OCI-LY1 (cell line): Measurements from ENCODE around the gene RPS6KL1.

ENCODE experiments used
- EZH2 ChIP-seq: fragments of 200-600 bp; sonication (generic), shearing (Covaris generic); IDR thresholded peaks from 2 replicates; pipeline ENCODE4 v1.8.0; 2017; ENCODE audit warnings: borderline replicate concordance, mixed run types, mild to moderate bottlenecking, antibody characterized with exemption, low read length, moderate library complexity, mixed read lengths
- TF ChIP-seq, protein P1 (sequence below): fragments of 200-600 bp; sonication (generic), shearing (Covaris generic); IDR thresholded peaks from 2 replicates; pipeline ENCODE4 v1.5.1; 2017; ENCODE audit warnings: mild to moderate bottlenecking, antibody characterized with exemption, low read length, moderate library complexity, mixed read lengths

DNA sequence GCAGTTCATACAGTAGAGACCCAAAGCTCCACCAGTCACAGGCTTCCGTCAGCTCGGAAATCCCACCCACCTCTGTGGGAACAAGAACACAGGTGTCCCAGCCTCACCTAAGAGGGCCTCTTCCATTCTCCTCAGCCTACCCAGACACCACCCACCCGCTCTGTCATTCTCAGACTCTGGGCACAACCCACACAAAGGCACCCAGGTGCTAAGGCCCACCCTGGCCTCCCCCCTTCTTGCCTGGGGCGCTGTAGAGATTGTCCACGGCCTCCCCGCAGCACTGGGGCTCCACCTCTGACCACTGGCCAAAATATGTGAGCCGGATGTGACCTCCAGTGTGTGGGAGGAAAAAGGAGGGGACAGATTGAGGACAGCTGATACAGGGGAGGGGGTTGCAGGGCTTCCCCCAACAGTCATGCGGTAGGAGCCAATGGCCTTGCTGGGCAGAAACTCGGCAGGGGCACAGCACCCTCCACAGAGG, 14.2 kb downstream of the RPS6KL1 start:
- TF ChIP-seq, protein P1, sequence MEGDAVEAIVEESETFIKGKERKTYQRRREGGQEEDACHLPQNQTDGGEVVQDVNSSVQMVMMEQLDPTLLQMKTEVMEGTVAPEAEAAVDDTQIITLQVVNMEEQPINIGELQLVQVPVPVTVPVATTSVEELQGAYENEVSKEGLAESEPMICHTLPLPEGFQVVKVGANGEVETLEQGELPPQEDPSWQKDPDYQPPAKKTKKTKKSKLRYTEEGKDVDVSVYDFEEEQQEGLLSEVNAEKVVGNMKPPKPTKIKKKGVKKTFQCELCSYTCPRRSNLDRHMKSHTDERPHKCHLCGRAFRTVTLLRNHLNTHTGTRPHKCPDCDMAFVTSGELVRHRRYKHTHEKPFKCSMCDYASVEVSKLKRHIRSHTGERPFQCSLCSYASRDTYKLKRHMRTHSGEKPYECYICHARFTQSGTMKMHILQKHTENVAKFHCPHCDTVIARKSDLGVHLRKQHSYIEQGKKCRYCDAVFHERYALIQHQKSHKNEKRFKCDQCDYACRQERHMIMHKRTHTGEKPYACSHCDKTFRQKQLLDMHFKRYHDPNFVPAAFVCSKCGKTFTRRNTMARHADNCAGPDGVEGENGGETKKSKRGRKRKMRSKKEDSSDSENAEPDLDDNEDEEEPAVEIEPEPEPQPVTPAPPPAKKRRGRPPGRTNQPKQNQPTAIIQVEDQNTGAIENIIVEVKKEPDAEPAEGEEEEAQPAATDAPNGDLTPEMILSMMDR: no peak
- no peak for TF ChIP-seq EZH2
